CD1c-positive myeloid dendritic cell (primary cell): ENCODE results near the gene ELMO1.

ENCODE experiments used
- DNase-seq: peaks from one replicate; pipeline ENCODE4 v3.0.0-alpha.2; 2016; ENCODE audit errors: extremely low spot score

The ELMO1 gene

DNA sequence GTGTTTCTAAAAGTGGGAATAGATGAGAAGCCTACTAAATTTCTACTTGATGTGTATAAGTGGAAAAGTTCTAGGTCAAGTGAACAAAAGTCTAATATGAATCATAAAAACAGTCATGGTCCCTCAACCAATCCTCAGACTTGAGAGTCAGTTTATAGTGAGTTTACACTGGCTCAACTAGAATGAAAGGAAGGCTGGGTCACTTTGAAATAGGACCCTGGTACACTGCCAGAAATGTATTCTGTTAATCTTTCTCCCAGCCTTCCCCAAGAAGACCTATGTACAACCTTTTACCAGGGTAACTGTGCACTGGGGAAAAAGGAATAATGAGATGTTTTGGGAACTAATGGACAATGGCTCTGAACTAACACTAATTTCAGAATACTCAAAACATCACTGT lies 17.3 kb downstream of the ELMO1 start:
- no peak for DNase-seq

GRCh38 chr7:37430640-37431039 lies 18.0 kb downstream of the ELMO1 start:
- peak; percentile 41 for DNase-seq

DNA sequence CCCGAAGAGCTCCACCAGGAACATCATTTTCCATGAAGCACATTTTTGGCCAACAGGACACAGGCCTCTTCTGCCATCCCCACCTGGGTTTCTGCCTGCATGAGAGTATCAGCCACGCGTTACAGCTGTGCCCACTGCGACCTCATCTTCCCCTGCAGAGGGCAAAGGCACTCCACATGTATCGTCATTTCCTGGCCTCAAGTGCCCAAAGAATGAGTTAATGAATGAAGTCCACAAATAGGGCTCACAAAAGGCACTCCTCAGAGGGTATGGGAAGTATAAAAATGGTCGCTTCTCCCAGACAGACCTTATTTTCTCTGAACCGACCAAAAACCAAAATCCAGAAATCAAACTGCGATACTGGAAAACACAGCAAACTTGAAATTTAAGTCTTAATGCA lies 18.5 kb downstream of the ELMO1 start:
- DNase-seq: no peak

DNA sequence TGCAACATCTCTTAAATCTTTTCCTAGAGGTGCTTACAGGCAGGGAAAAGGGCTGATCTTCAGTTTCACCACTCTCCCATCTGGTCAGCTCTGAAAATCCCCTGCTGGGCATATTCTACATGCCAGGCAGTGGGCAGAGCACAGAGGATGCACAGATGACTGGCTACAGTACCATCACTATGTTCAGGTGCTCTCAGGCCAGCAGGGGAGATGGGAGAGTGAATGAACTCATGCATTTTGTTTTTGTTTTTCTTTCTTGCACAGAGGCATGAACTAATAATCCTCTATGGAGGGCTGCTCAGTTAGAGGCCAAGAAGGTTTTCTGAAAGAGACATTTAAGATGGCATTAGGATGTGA lies 19.3 kb downstream of the ELMO1 start:
- DNase-seq: no peak

DNA sequence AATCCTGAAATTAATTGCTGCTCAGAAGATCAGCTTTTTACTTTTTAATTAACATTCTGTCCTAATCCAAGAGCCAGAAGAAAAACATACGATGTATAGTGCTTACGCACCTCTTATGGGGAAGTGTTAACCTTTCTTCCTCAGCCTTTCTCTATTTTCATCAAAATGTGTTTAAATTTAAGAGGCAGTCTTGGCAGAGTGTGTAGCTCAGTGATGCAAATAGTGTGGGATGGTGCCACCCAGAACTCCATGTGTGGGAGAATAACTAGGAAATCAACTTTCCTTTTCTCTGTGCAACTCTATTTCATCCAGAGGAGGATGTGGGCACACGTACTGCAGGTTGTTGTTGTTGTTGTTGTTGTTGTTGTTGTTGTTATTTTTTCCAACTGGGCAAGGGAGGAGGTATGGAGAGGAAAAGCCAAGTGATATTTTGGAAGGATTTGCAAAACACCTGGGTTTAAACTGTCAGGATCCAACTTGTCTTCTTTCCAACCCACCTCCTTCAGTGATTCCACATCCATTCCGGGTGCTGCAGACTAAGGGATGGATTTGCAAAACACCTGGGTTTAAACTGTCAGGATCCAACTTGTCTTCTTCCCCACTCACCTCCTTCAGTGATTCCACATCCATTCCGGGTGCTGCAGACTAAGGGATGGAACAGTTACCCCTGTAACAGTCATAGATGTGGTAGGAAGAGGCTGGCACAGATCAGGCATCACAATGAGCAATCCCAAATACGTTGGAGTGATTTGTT lies 19.8 kb downstream of the ELMO1 start:
- DNase-seq: no peak

DNA sequence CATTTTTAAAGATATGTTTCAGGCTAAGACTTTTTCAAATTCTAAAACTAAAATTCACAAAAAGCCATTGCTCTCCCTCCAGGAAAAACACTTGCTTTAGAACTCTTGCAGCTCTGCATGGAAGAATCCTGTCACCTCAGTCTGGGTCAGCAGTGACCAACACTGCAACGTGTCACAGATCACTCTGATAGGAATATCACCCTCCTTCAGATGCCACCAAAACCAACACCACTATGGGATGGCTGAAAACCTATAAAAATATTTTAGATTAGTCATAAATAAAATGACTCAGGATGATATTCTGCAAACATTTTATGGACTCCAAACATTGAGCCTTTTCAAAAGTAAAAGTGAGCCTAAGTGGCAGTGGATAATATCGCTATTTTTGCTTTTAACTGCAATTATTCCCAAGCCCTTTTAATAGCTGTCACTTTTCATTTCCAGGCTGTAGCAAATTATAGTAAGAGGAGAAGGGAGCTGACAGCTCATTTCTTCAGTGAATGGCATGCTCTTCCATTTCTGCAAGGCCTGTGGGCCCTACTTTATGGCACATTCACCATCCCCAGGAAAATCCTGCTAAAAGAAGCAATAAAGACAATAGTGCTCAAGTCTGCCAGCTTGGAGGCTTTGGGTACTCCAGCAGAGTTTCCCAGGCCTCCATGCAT lies 21.3 kb downstream of the ELMO1 start:
- no peak for DNase-seq

- peak; percentile 92 for DNase-seq
Measured at GRCh38 chr7:37425498-37425897, 23.2 kb downstream of the ELMO1 start.

GRCh38 chr7:37424995-37425394 lies 23.7 kb downstream of the ELMO1 start:
- peak; percentile 53 for DNase-seq

DNA sequence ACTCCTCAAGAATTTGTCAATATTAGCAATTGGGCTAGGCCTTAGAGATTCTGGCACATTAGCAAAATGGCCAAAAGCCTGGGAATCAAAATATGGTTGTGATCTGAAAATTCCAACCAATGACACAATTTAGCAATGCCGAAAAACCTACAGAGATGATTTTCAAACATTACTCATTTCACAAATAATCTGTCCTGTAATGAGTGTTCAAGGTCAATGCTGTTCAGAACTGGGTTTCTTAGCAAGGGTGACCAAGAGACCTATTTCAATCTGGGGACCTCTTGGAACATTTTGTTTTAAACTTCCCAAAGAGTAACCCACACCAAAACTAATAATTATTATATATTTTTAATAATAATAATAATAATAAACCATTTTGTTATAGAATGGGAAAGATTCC lies 24.1 kb downstream of the ELMO1 start:
- DNase-seq: no peak

DNA sequence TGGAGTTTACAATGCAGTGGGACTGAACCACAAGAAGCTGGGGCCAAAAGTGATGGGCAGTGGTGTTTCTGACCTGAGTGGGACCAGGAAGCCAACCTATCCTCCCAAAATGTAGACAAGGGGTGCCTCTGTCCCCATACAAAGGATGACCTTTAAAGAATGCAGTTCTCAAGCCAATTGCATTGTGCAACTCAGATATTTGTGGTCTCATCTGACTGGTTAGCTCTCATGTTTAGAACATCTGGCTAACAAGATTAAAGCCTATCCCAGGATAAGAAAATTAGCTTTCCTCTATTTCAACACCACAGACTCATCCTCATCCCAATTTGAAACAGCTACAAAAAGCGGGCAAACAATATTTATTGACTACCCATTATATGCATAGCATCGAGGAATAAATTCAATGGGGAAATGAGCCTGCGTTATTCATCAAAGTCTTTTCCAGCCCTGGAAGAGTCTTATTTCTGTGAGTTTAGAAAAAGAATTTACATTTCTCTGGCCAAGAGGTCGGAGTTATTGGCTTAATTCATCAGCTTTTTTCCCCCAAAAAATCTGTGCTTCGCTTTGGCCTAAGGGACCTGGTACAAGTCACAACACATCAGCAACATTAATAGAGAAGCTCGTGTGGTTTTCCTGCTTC lies 26.7 kb downstream of the ELMO1 start:
- DNase-seq: no peak

DNA sequence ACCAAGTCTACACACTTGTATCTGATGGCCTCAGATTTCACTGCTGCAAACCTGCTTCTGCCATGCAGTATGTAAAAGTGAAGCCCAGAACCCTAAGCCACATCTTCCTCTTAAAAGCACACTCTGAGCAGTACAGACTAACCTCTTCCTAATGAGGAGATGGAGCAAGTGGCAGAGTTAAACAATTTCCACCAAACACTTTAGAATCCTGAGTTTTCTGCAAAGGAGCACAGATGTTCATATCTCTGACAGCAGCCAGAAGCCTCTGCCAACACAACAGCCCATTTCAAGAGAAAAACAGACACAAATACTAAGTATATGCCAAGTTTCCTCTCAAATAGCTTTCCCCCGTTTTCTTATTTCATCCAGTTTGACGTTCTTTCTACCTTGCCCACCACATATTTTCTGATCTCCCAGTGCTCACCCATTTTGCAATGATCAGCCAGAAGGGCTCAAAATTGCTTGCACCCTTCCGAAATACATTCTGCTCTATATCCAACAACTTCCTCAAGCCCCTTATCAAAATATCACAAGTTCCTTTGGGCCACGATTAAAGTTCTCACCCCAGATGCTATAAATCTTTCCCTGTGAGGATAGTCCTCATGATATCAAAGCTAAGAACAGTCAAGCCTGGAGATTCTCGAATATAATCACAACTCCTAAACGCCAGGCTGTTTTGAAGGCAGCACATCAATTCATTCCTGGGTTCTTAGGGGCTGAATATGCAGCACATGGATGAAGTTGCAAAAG lies 27.5 kb downstream of the ELMO1 start:
- DNase-seq: no peak

- DNase-seq: no peak
Measured at GRCh38 chr7:37419496-37419895, 29.2 kb downstream of the ELMO1 start.

DNA sequence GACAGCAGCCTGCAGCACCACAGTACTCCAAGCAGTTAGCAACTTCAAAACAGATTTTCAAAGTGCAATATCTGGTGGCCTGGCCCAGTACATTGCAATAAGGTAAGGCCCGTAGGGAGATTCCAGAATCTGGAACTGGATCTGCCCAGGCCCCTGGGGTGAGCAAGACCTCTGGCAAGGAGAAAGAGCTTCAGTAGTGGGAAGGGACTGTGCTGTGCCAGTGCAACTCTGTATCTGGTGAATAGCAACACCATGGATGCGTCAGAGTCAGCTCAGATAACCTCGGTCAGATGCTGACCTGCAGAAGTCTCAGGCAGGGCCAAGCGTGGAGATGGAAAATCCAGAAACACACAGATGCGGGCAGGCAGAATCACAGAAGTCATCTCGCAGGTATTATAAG lies 30.3 kb downstream of the ELMO1 start:
- no peak for DNase-seq

GRCh38 chr7:37417107-37417474 lies 31.6 kb downstream of the ELMO1 start:
- DNase-seq: no peak

GRCh38 chr7:37416378-37417106 lies 32.1 kb downstream of the ELMO1 start:
- no peak for DNase-seq

DNA sequence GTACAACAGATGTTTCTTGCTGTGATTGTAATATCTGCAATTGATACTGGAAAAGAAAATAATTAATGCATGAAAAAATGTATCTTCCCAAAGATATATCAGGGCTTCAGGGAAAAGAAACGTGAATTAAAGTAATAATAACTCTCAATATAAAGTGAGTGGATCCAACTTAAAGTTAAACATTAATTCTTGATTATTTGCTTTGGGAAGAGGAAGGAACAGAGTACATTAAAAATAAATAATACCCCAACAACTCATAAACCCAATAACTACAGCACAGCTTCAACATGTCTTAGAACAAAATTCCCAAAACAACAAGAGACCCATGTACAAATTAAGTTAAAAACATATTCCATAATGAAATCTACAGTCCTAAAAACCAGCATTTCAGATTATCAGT lies 33.0 kb downstream of the ELMO1 start:
- DNase-seq: no peak

DNA sequence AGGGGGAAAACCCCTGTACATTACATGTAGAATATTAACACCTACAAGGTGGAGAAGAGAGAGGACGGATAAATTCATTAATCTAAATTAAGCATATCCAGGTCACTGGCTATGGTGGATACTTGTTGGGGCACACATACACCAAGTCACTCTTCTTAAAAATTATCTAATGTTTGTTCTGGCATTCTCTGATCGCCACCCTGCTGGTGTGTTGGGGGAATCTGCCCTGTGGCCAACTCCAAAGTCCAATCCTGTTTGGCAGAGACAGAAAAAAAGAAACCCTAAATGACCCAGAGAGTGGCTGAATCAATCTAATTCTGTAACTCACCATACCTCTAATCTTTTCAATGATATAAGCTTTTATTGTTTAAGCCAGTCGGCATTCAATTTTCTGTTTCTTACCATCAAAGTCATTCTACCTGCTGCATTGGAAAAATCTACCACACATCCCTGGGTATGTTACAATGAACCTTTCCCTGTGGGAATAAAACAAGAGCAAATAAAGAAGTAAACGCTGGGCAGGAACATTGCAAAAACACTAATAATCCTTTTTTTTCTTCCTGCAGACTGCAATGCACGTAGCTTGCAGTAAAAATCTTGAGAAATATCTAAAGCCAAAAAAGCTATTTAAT lies 34.2 kb downstream of the ELMO1 start:
- DNase-seq: no peak

DNA sequence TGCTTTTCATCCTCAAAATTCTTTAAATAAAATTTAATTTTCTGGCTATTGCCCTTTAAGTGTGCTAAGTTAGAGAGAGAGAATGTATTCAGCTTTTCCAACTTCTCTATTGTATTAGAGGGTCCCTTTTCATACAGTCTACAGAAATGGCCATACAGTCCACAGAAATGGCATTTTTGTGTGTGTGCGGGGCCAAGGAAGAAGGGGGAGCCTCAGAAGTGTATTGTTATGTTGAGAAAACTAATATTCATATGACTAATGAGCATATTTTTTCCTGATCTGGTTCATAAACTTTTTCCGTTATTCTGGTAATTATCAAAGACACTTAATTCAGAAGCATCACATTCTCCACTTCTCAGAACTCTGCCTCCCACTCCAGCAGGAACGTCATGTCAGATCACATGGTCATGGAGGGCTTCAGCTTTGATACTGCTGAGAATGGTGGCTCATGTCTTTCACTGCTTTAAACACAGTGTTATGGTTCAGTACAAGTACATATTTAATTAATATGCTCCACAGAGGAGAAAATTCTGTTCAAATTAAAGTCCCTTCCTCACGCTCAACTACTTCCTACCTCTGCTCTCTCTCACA lies 37.1 kb downstream of the ELMO1 start:
- DNase-seq: peak; percentile 45

DNA sequence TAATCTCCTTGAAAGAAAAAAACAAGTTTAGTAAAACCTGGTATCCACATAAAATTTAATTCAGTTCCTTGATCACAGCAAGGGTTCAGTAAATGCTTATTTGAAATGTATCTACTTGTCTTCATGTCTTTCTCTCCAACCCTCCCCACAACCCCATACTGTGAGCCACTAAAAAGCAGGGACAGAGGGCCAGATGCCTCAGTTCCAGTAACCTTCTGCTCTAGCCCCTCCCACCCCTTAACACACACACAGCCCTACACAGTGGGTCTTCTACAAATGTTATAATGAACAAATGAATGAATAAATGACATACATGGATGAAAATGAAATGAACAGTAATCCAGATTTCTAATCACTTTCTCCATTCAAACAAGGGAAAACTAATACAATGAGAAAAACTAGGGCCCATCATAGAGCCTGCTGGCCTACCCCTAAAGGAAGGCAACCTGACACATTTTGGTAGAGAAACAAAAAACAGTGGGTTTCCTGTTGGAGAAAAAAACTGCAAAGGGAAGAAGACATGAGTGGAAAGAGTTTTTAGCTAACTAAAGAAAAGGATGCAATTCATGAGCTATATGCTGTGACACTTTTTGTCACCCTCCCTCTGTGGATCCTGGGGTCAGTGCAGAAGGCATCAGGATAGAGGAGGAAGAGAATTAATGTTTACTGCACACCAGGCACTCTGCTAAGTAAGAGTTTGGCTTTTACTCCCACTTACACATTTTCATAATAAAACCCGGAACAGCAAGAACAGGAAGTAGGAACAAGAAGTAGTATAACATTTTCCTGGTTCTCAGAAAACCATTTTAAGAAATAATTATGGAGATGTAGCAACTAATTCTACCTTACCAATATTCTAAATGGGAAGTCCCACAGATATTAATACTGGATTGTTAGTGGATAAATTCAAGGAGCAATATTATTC lies 38.1 kb downstream of the ELMO1 start:
- peak; percentile 80 for DNase-seq

DNA sequence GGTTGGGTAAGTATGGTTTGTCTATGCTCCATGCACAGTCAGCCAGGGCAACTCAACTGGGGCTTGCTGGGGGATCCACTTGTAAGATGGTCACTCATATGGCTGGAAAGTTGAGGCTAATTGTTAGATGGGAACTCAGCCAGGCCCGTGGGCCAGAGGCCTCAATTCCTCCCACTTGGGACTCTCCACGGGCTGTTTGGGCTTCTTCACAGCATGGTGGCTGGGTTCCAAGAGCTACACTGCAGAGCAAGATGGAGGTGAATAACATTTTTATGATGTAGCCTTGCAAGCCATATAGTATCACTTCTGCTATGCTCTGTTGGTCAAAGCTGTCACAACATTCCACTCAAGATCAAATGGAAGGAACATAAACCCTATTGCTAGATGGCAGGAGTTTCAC lies 39.2 kb downstream of the ELMO1 start:
- DNase-seq: peak; percentile 54
